Measurements from ENCODE around the gene ARL6IP5. TPM values are rescaled to one million over a fixed set of nuclear protein-coding genes. Genes with fewer than 3 reads are reported as not detected.

ARL6IP5 gene
- total RNA-seq, 1 experiment from 2014 or later: 16.9 TPM

DNA sequence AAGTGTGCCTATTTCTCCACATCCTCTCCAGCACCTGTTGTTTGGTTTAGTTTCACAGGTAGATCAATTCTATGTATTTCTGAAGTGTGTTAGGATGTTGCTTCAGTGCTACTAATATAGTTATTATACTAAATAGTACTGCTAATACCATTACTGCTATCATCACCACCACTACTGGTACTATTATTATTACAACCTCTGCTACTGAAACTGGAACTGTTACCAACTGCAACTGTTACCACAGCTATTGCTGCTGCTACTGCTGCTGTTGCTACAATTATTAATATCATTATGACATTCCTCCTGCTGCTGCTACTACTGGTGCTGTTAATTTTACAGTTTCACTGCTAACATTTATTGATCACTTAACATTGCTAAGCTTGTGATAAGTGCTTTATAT, 46.0 kb downstream of the ARL6IP5 start:
- H3K79me2 ChIP-seq (ENCODE audit: insufficient read depth, low read length): no peaks in the 10 kb centered on the region
- no peak overlapping the region for H2AK5ac ChIP-seq (ENCODE audit: insufficient read length, low read length)
- no peak overlapping the region for H2BK20ac ChIP-seq (ENCODE audit: low read depth, low read length, poor library complexity, severe bottlenecking)
- no peak overlapping the region for H3K4me2 ChIP-seq (ENCODE audit: insufficient read depth, insufficient read length, low read length)
- H3K4ac ChIP-seq (ENCODE audit: low read depth, low read length): no peak overlapping the region
- H3T11ph ChIP-seq (ENCODE audit: low read length): no peak overlapping the region
- TF ChIP-seq CTCF (conservative IDR thresholded peaks at IDR 0.05): no peak
- H3K14ac ChIP-seq (ENCODE audit: insufficient read depth, low read length): no peak overlapping the region
- no peak overlapping the region for H2BK12ac ChIP-seq (ENCODE audit: insufficient read length, low read depth, low read length)
- H3K36me3 Mint-ChIP-seq (ENCODE audit: insufficient read depth in 1 of 3, low read depth in 3 of 3): no peaks in the 10 kb centered on the region
- no peak overlapping the region for H2AFZ ChIP-seq (ENCODE audit: low read length)
- no peak overlapping the region for H2BK5ac ChIP-seq (ENCODE audit: insufficient read length, low read length)
- H3K27ac Mint-ChIP-seq: no peak overlapping the region
- H3K18ac ChIP-seq (ENCODE audit: insufficient read length, low read depth, low read length): no peak overlapping the region
- no peak overlapping the region for H3K4me3 Mint-ChIP-seq
- H4K8ac ChIP-seq (replicated peaks; ENCODE audit: insufficient read length, low read depth, low read length): no peak overlapping the region
- H4K91ac ChIP-seq (ENCODE audit: insufficient read length, low read depth, low read length): no peak overlapping the region
- peaks cover 0 to 3% of the 10 kb centered on the region in 2 experiments; a peak in 1 of 4 replicates for H3K4me1 Mint-ChIP-seq
- H3K27me3 ChIP-seq (ENCODE audit: insufficient read depth, low read length): no peaks in the 10 kb centered on the region
- no peaks in the 10 kb centered on the region for H3K79me1 ChIP-seq (ENCODE audit: insufficient read depth, low read depth, low read length, poor library complexity, severe bottlenecking)
- H2BK15ac ChIP-seq (ENCODE audit: low read depth, low read length): no peak overlapping the region
- no peaks in the 10 kb centered on the region for H4K20me1 ChIP-seq (ENCODE audit: control insufficient read depth, insufficient read depth, insufficient read length)
- no peak overlapping the region for H3K9ac ChIP-seq (ENCODE audit: extremely low read depth, insufficient read length, low read length)
- no peak overlapping the region for H3K27ac ChIP-seq (ENCODE audit: insufficient read length, low read depth, low read length)
- no peaks in the 10 kb centered on the region for H3K23me2 ChIP-seq (ENCODE audit: insufficient read length, low read depth, low read length, poor library complexity, severe bottlenecking)
- peaks cover 4% of the 10 kb centered on the region; the same call in 1 of the 2 replicates for H3K27me3 Mint-ChIP-seq (ENCODE audit: low read depth)
- H4K5ac ChIP-seq (ENCODE audit: insufficient read length, low read depth, low read length): no peak overlapping the region
- H3K23ac ChIP-seq (ENCODE audit: insufficient read length, low read depth, low read length): no peak overlapping the region
- H3K9me3 Mint-ChIP-seq: no peaks in the 10 kb centered on the region
- no peak overlapping the region for H3K56ac ChIP-seq (ENCODE audit: insufficient read length, low read depth, low read length)
- no peak overlapping the region for H2BK120ac ChIP-seq (ENCODE audit: low read depth, low read length, poor library complexity, severe bottlenecking)
- H3K9me3 ChIP-seq (ENCODE audit: control insufficient read depth, low read depth, low read length): no peaks in the 10 kb centered on the region
- no peaks in the 10 kb centered on the region; the same call in 1 of the 2 replicates for H3K4me1 ChIP-seq (ENCODE audit: insufficient read depth, low read length)
- DNase-seq: no peak

Data from H9 (cell line).